HUES48 (cell line): ENCODE data around the gene DMRT1.
"Not testable (repeated sequence)": the region's sequence is repeated elsewhere in the genome, so short reads cannot be mapped to it uniquely, and the experiment has no call there.

ENCODE experiments used
- H3K27ac ChIP-seq: one replicate; pipeline ENCODE4 v1.7.0; 2013; ENCODE audit warnings: low read depth, low read length, inconsistent platforms
- H3K27me3 ChIP-seq: 2 replicates; pipeline ENCODE4 v1.6.1; 2013; ENCODE audit warnings: mild to moderate bottlenecking, low read length; ENCODE audit not compliant: control insufficient read depth, insufficient read depth
- H3K36me3 ChIP-seq: 2 replicates; pipeline ENCODE4 v1.6.1; 2013; ENCODE audit warnings: low read length; ENCODE audit not compliant: control insufficient read depth, insufficient read depth
- H3K4me1 ChIP-seq: 2 replicates; pipeline ENCODE4 v1.6.1; 2013; ENCODE audit warnings: mild to moderate bottlenecking, low read length; ENCODE audit not compliant: control insufficient read depth, insufficient read depth
- H3K4me3 ChIP-seq: 2 replicates; pipeline ENCODE4 v1.5.1; 2013; ENCODE audit warnings: mild to moderate bottlenecking, low read depth, low read length
- H3K9ac ChIP-seq: 2 replicates; pipeline ENCODE4 v1.6.1; 2013; ENCODE audit warnings: mild to moderate bottlenecking, low read depth, low read length, moderate library complexity
- H3K9me3 ChIP-seq: 2 replicates; pipeline ENCODE4 v1.6.1; 2013; ENCODE audit warnings: low read length; ENCODE audit not compliant: control insufficient read depth, insufficient read depth

The DMRT1 gene

DNA sequence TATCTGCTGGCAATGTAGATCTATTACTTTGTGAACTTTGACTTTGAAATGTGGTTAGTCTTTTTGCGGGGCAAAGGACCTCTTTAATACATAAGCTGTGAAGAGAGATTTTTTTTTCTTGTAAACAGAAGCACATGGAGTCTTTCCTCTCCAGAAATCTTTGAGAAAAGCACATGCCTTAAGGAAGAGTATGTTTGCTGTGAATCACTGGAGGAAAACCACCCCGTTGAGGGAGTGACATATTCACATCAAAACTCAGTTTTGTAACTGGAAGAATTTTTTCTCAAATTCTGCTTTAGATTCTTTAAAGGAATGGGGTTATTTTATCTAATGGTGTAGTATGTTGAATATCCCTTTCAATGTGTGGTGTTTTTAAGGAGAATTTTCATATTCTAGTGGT, 138.5 kb downstream of the DMRT1 start:
- Histone ChIP-seq H3K27ac (no peak overlapping the region), H3K4me3 (no peak overlapping the region), H3K9ac (no peak overlapping the region), H3K4me1 (peaks cover 5% of the 10 kb centered on the region), H3K36me3 (no peaks in the 10 kb centered on the region), H3K27me3 (peaks cover 100% of the 10 kb centered on the region), H3K9me3 (no peaks in the 10 kb centered on the region)

DNA sequence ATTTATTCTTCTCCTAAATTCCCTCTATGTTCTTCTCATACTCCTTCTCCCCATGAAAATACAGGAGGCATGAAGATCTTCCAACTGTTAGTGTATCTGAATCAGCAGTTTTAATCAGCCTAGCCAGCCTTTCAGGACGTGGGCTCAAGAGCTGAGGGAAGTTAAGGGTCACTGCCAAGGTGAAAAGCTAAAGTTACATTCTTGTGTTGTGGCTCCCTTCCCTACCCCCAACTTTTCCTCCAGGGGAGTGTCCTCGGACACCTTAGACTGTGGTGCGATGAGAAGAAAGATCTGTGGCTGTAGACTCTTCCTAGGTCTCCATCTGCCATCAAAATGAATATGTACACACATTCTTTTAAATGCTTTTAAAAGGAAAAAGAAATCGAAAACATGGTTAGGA, 139.1 kb downstream of the DMRT1 start:
- Histone ChIP-seq H3K4me3 (no peak overlapping the region), H3K9me3 (no peaks in the 10 kb centered on the region), H3K4me1 (peaks cover 3% of the 10 kb centered on the region; the same call in 1 of the 2 replicates), H3K9ac (no peak overlapping the region), H3K36me3 (no peaks in the 10 kb centered on the region), H3K27ac (no peak overlapping the region), H3K27me3 (peaks cover 100% of the 10 kb centered on the region)

DNA sequence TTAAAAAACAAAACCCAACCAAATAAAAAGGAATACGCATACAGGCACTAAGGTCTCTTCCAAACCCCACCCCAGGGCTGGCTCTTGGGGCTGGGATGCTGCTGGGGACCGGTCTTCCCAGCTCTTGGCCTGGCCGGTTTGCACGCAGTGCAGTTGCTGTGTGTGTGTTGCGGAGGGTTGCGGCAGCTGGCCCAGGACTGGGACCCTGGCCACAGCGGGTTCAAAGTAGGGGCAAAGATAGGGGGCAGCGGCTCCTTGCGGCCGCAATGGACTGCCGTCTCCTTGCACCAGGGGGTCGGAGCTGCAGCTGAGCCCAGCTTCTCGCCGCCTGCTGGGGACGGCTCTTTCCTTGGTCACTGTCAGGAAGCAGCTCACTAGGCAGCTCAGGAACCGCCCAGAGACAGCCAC, 140.0 kb downstream of the DMRT1 start:
- no peak overlapping the region for H3K27ac ChIP-seq
- H3K36me3 ChIP-seq, result no peaks in the 10 kb centered on the region
- H3K4me3 ChIP-seq, result no peak overlapping the region
- H3K4me1 ChIP-seq, result peaks cover 3% of the 10 kb centered on the region; the same call in 1 of the 2 replicates
- H3K9ac ChIP-seq, result no peak overlapping the region
- no peaks in the 10 kb centered on the region for H3K9me3 ChIP-seq
- H3K27me3 ChIP-seq, result peaks cover 100% of the 10 kb centered on the region

DNA sequence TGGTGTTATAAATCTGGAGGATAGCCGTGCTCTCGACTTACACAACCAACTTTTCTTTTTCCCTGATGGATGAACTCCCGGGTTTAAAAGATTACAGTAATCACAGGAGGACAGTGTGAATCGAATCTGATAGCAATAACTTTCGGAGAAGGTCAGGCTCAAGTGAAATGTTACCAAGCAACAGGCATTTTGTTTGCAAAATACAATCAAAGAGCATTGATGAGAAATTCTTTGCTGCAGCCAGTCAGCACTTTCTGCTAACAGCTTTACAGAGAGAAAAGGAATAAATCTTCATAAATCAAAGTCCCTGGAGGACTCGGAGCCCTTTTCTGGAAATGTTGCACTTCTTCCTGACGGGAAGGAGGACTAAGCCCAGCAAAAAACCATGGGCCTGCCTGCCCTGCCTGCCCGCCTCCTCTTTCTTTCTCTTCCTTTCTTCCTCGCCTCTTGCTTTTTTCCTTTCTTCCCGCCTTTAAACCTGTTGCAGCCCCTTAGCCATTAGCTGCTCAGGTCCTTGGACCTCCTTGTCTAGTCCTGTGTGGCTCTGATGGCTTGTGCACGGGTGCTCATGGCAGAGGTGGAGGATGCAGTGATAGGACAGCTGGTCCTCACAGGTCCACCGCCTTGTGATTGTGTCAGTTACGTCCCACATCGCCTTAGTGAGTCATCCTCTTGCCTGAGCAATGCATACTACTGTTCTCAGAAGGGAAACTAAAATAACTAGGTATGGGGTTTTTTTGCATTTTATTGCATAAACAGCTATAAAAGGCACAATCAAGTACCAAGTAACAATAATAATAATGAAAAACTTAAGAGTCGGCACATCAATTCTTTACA, 141.1 kb downstream of the DMRT1 start:
- Histone ChIP-seq H3K9me3 (no peaks in the 10 kb centered on the region), H3K27ac (no peak overlapping the region), H3K4me1 (peaks cover 3% of the 10 kb centered on the region; the same call in 1 of the 2 replicates), H3K27me3 (peaks cover 99% of the 10 kb centered on the region), H3K9ac (no peak overlapping the region), H3K4me3 (no peak overlapping the region), H3K36me3 (no peaks in the 10 kb centered on the region)

DNA sequence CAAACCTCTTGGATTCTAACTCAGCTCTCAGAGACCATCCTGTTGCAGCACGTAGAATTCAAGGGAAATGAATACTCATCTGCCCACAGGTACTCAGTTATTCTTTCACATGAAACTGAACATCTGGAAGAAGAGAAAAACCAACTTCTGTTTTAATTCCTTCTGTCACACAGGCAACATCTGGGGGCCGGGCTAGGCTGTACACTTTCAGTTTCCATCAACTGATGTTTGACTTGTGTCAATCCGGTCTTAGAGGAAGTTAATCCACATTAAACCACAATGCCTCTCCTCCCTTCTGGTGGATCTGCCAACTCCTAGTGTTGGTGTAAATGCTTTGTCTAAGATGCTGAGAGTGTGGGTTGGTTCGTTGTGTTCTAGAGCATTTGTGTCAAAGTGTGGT, 152.5 kb downstream of the DMRT1 start:
- Histone ChIP-seq H3K9me3 (peaks cover 11% of the 10 kb centered on the region), H3K36me3 (no peaks in the 10 kb centered on the region), H3K27ac (no peak overlapping the region), H3K9ac (no peak overlapping the region), H3K4me3 (no peak overlapping the region), H3K27me3 (0 out of 2 replicates have a peak, but pooled peaks cover 3% of the 10 kb centered on the region), H3K4me1 (no peaks in the 10 kb centered on the region)

DNA sequence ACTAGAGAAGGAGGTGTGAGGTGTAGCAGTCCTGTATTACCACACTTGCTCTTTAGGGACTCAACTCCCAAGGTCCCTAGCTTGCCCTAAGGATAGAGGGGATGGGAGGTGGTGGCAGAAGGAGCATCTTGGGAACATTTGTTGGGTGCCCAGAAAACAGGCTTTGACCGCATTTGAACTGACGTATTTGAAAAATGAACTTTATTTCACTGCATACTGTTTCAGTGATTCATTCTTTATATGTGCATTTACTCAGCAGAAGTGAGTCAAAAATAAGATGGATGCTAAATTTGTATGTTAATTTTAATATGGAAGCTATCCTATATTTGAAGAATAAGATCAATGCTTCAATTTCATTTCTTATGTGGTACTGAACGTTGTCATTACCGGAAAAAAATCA, 153.7 kb downstream of the DMRT1 start:
- Histone ChIP-seq H3K36me3 (no peaks in the 10 kb centered on the region), H3K4me3 (no peak overlapping the region), H3K4me1 (no peaks in the 10 kb centered on the region), H3K9ac (no peak overlapping the region), H3K27me3 (no peaks in the 10 kb centered on the region), H3K9me3 (peaks cover 23% of the 10 kb centered on the region), H3K27ac (no peak overlapping the region)

DNA sequence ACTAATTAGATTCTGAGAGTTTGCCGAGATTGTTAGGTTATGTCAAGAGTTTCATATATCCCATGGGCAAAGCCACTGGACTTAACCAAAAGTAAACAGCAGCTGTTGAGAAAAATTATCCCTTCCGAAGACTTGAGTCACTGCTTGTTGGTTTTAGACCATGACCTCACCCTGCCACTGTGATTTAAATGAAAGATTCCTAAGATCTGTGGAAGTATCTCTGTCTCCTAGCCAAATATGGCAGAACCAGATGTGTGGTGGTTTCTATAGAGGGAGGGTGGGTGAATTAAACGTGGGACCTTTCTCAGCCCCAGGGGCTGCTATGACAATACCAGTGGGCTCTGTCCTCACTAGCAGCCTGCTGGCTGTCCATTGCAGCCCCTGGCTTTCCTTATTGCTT, 154.3 kb downstream of the DMRT1 start:
- Histone ChIP-seq H3K27ac (no peak overlapping the region), H3K36me3 (no peaks in the 10 kb centered on the region), H3K9ac (no peak overlapping the region), H3K9me3 (peaks cover 29% of the 10 kb centered on the region), H3K27me3 (no peaks in the 10 kb centered on the region), H3K4me3 (no peak overlapping the region), H3K4me1 (no peaks in the 10 kb centered on the region)

DNA sequence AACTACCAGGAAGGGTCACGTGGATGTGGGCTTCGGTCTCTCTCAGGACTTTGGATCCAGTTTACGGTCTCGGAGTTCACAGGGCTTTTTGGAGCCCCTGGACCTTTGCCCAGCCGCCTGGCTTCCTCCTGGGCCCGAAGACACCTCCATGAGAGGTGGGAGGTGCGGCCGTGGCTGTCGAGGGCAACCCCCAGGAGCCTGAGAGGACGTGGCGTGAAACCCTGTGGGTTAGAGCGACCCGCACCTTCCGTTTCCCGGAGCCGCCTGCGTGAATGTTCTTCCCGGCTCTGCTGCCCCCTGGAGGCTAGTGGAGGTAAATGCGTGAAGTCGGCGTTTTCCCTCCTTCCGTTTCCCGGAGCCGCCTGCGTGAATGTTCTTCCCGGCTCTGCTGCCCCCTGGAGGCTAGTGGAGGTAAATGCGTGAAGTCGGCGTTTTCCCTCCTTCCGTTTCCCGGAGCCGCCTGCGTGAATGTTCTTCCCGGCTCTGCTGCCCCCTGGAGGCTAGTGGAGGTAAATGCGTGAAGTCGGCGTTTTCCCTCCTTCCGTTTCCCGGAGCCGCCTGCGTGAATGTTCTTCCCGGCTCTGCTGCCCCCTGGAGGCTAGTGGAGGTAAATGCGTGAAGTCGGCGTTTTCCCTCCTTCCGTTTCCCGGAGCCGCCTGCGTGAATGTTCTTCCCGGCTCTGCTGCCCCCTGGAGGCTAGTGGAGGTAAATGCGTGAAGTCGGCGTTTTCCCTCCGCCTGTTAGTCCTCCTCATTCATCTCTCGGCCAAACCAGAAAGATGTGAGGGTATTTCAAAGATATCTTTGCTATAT, 157.0 kb downstream of the DMRT1 start:
- peaks cover 35% of the 10 kb centered on the region for H3K9me3 ChIP-seq
- not testable (repeated sequence) for H3K36me3 ChIP-seq, H3K4me1 ChIP-seq, H3K27ac ChIP-seq, H3K27me3 ChIP-seq, H3K9ac ChIP-seq
- peak overlapping the region; percentile 37; the same call in 1 of the 2 replicates for H3K4me3 ChIP-seq

DNA sequence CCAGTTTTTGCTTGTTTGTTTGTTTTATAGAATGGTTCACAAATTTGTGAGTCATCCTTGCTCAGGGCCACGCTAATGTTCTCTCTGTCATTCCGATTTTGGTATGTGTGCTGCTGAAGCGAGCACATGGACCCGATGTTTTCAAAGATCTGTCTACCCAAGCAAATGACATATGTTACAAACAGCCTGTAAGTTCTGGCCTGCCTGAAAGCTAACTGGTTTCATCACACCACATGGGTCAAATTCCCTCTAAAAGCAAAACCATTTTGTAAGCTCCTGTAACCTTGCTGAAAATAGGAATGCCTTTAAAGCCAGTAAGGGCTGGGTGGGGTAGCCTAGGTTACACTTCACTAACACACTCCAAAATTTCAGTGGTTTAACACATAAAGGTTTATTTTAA, 160.3 kb downstream of the DMRT1 start:
- Histone ChIP-seq H3K9ac (no peak overlapping the region), H3K27me3 (no peaks in the 10 kb centered on the region), H3K27ac (no peak overlapping the region), H3K4me1 (no peaks in the 10 kb centered on the region), H3K4me3 (no peak overlapping the region), H3K9me3 (peaks cover 35% of the 10 kb centered on the region), H3K36me3 (no peaks in the 10 kb centered on the region)

DNA sequence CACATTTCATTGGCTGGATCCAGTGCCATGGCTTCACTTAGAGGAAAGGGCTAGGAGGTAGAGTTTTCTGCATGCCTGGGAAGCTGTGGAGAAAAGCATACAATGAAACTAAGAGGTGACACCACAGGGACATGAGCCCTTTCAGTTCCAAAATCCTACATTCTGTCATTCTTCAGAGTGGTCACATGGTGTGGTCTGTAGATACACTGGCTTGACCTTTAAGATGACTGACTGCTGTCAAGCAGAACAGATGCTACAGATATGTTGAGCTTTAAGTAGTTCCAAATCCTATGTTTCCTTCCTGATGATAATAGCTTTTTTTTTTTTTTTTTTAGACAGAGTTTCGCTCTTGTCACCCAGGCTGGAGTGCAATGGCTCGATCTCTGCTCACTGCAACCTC, 161.2 kb downstream of the DMRT1 start:
- no peaks in the 10 kb centered on the region; the same call in 1 of the 2 replicates for H3K27me3 ChIP-seq
- no peak overlapping the region for H3K4me3 ChIP-seq
- no peaks in the 10 kb centered on the region for H3K36me3 ChIP-seq
- no peak overlapping the region for H3K27ac ChIP-seq
- no peak overlapping the region for H3K9ac ChIP-seq
- H3K4me1 ChIP-seq, result no peaks in the 10 kb centered on the region
- peaks cover 33% of the 10 kb centered on the region for H3K9me3 ChIP-seq
